ENCODE results near the gene SOBP.

SOBP gene

DNA sequence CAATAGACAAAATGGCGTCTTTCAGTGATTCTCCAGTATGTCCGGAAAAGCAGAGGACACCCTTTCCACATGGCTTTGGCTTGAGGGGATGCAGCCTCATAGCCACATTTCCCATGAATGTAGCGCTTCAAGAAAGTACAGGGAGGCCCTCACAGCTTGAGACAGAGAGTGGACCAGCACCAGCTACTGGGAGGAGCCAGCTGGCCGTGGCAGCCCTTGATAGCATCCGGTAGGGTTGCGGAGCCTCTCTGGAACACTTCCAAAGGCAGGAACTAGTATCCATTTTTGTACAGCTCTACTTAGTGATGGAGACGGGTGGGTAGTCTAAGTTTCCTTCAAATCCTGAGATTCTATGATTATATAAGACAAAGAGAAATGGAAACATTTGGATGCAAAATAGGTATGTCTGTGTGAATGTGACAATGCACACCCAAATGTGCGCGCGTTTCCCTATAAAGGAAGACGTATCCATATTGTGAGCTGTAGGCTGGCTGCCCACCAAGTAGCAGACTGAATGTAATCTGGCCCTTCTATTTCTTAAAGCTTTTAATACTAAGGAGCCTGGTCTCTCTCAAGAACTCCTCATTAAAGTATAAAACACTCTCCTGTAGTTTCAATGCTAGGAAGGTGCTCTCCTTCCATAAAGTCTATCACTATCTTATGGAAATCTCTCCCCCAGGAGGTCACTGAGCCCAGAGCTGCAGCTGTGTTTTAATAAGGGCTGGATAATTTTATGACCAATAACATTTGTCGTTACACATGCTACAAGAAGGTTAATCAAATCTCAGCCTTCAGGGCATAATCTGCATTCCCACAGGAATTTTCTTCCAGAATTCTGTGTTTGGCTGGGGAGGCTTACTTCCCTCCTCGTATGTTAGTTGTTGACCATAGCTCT lies 74.0 kb downstream of the SOBP start:
- no peak overlapping the region for H3K9ac ChIP-seq (ENCODE audit: low read depth in 1 of 2, low read length in 2 of 2)
- H3K4me1 ChIP-seq (ENCODE audit: control insufficient read depth in 1 of 2, insufficient read depth in 2 of 2, low read length in 2 of 2) = peaks cover 0 to 3% of the 10 kb centered on the region in 2 donors
- no peaks in the 10 kb centered on the region for H3K36me3 ChIP-seq (ENCODE audit: control insufficient read depth in 1 of 2, insufficient read depth in 2 of 2, low read length in 2 of 2)
- H3K27me3 ChIP-seq (ENCODE audit: control insufficient read depth in 1 of 2, insufficient read depth in 2 of 2, low read length in 2 of 2) = no peaks in the 10 kb centered on the region
- no peak overlapping the region for H3K27ac ChIP-seq (ENCODE audit: low read depth, low read length)
- no peak overlapping the region for H3K4me3 ChIP-seq (ENCODE audit: low read depth in 1 of 2, low read length in 2 of 2)
- no peaks in the 10 kb centered on the region for H3K9me3 ChIP-seq (ENCODE audit: control insufficient read depth in 1 of 2, low read length in 2 of 2)

DNA sequence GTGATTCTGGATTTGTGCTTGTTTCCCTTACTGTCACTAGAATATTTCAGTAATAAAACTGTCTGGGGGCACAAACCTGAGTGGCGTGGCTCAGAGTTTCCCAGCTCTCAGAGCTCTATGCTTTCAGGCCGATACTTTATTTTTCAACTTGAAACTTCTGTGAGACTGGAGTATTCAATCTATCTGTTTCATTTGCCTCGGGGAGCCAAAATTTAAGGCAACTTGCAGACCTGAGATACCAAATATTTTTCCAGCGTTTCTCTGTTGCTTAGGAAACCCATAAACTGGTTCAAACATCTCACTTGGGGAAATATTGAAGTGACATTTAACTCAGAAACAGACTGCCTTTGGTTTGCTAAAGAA lies 74.7 kb downstream of the SOBP start:
- no peak overlapping the region for H3K27ac ChIP-seq (ENCODE audit: low read depth, low read length)
- no peak overlapping the region for H3K4me3 ChIP-seq (ENCODE audit: low read depth in 1 of 2, low read length in 2 of 2)
- no peak overlapping the region for H3K9ac ChIP-seq (ENCODE audit: low read depth in 1 of 2, low read length in 2 of 2)
- H3K9me3 ChIP-seq (ENCODE audit: control insufficient read depth in 1 of 2, low read length in 2 of 2) = no peaks in the 10 kb centered on the region
- H3K36me3 ChIP-seq (ENCODE audit: control insufficient read depth in 1 of 2, insufficient read depth in 2 of 2, low read length in 2 of 2) = no peaks in the 10 kb centered on the region
- no peaks in the 10 kb centered on the region for H3K27me3 ChIP-seq (ENCODE audit: control insufficient read depth in 1 of 2, insufficient read depth in 2 of 2, low read length in 2 of 2)
- peaks cover 0 to 3% of the 10 kb centered on the region in 2 donors for H3K4me1 ChIP-seq (ENCODE audit: control insufficient read depth in 1 of 2, insufficient read depth in 2 of 2, low read length in 2 of 2)

DNA sequence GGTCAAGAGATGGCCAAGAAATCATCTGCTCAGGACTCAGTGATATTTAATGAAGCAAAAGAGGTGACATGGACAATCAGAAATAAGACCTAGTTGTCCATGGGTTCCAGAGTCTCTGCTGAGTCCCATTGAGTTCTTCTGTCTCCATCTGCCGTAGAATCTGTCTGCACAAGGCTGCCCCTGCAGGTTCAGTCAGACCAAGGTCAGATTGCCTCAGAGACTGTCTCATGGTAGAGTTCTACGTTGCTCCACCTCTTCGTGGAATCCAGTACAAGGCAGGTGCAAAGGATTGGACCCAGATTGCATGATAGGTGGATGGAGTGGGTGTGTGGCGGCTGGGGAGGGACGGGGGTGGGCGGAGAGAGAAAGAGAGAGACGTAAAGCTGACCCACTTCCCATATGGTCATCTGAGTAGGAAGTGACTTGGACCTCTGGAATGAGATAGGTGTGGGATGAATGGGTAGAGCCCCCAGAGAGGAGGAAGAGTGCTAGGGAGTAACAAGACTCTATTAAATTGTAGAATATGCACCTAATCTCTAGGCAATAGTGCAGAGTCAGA lies 75.3 kb downstream of the SOBP start:
- H3K27ac ChIP-seq (ENCODE audit: low read depth, low read length) = no peak overlapping the region
- H3K4me3 ChIP-seq (ENCODE audit: low read depth in 1 of 2, low read length in 2 of 2) = no peak overlapping the region
- no peak overlapping the region for H3K9ac ChIP-seq (ENCODE audit: low read depth in 1 of 2, low read length in 2 of 2)
- H3K36me3 ChIP-seq (ENCODE audit: control insufficient read depth in 1 of 2, insufficient read depth in 2 of 2, low read length in 2 of 2) = no peaks in the 10 kb centered on the region
- no peaks in the 10 kb centered on the region for H3K27me3 ChIP-seq (ENCODE audit: control insufficient read depth in 1 of 2, insufficient read depth in 2 of 2, low read length in 2 of 2)
- no peaks in the 10 kb centered on the region for H3K9me3 ChIP-seq (ENCODE audit: control insufficient read depth in 1 of 2, low read length in 2 of 2)
- H3K4me1 ChIP-seq (ENCODE audit: control insufficient read depth in 1 of 2, insufficient read depth in 2 of 2, low read length in 2 of 2) = peaks cover 0 to 3% of the 10 kb centered on the region in 2 donors

DNA sequence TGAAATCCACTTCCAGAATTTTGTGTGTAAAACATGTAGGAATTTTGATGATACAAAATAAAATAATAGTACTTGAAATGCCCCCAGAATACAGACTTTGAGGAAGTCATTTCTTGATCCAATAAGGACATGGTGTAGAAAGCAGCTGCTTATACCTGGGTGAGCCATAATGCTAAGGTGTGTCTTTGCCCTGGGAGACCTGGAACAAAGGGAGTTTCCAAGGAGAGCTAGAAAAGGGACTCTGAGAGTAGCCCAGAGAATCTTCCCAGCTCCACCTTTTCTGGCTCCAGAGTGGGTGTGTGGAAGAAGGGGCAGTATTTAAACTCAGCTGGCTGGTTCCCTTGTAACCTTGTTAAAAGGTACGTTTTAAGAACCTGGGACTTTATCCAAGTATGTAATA lies 77.7 kb downstream of the SOBP start:
- Histone ChIP-seq H3K9me3 (ENCODE audit: control insufficient read depth in 1 of 2, low read length in 2 of 2) (no peaks in the 10 kb centered on the region), H3K27me3 (ENCODE audit: control insufficient read depth in 1 of 2, insufficient read depth in 2 of 2, low read length in 2 of 2) (peaks cover 0 to 2% of the 10 kb centered on the region in 2 donors), H3K4me3 (ENCODE audit: low read depth in 1 of 2, low read length in 2 of 2) (no peak overlapping the region), H3K4me1 (ENCODE audit: control insufficient read depth in 1 of 2, insufficient read depth in 2 of 2, low read length in 2 of 2) (no peaks in the 10 kb centered on the region), H3K36me3 (ENCODE audit: control insufficient read depth in 1 of 2, insufficient read depth in 2 of 2, low read length in 2 of 2) (no peaks in the 10 kb centered on the region), H3K9ac (ENCODE audit: low read depth in 1 of 2, low read length in 2 of 2) (no peak overlapping the region), H3K27ac (ENCODE audit: low read depth, low read length) (no peak overlapping the region)

GRCh38 chr6:107569473-107569872 lies 79.6 kb downstream of the SOBP start:
- Histone ChIP-seq H3K9ac (ENCODE audit: low read depth in 1 of 2, low read length in 2 of 2) (no peak overlapping the region), H3K4me3 (ENCODE audit: low read depth in 1 of 2, low read length in 2 of 2) (no peak overlapping the region), H3K27me3 (ENCODE audit: control insufficient read depth in 1 of 2, insufficient read depth in 2 of 2, low read length in 2 of 2) (peaks cover 0 to 2% of the 10 kb centered on the region in 2 donors), H3K36me3 (ENCODE audit: control insufficient read depth in 1 of 2, insufficient read depth in 2 of 2, low read length in 2 of 2) (no peaks in the 10 kb centered on the region), H3K27ac (ENCODE audit: low read depth, low read length) (no peak overlapping the region), H3K9me3 (ENCODE audit: control insufficient read depth in 1 of 2, low read length in 2 of 2) (no peaks in the 10 kb centered on the region), H3K4me1 (ENCODE audit: control insufficient read depth in 1 of 2, insufficient read depth in 2 of 2, low read length in 2 of 2) (no peaks in the 10 kb centered on the region)

- peaks cover 0 to 2% of the 10 kb centered on the region in 2 donors for H3K27me3 ChIP-seq (ENCODE audit: control insufficient read depth in 1 of 2, insufficient read depth in 2 of 2, low read length in 2 of 2)
- H3K27ac ChIP-seq (ENCODE audit: low read depth, low read length) = no peak overlapping the region
- no peaks in the 10 kb centered on the region for H3K4me1 ChIP-seq (ENCODE audit: control insufficient read depth in 1 of 2, insufficient read depth in 2 of 2, low read length in 2 of 2)
- no peaks in the 10 kb centered on the region for H3K36me3 ChIP-seq (ENCODE audit: control insufficient read depth in 1 of 2, insufficient read depth in 2 of 2, low read length in 2 of 2)
- H3K9ac ChIP-seq (ENCODE audit: low read depth in 1 of 2, low read length in 2 of 2) = no peak overlapping the region
- no peak overlapping the region for H3K4me3 ChIP-seq (ENCODE audit: low read depth in 1 of 2, low read length in 2 of 2)
- H3K9me3 ChIP-seq (ENCODE audit: control insufficient read depth in 1 of 2, low read length in 2 of 2) = no peaks in the 10 kb centered on the region
Measured at GRCh38 chr6:107571354-107571753, 81.4 kb downstream of the SOBP start.

DNA sequence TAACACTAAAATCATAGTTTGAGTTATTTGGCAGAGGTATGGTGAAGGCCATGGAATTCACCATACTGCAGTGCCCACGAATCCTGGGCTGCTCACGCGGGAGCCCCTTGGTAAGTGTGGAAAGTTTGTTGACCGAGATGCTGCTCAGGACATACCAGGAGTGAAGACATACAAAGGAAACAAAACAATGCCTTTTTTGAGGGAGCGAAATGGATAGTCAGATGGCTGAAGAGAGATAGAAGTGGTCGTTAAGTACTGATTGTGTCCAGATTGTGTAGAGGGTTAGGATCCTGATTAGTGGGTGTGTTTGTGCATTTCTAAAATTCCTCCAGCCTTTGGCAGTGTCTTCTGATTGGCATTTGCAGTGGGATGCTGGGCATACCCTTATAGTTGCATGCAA lies 83.0 kb downstream of the SOBP start:
- Histone ChIP-seq H3K4me1 (ENCODE audit: control insufficient read depth in 1 of 2, insufficient read depth in 2 of 2, low read length in 2 of 2) (no peaks in the 10 kb centered on the region), H3K9ac (ENCODE audit: low read depth in 1 of 2, low read length in 2 of 2) (no peak overlapping the region), H3K27ac (ENCODE audit: low read depth, low read length) (no peak overlapping the region), H3K36me3 (ENCODE audit: control insufficient read depth in 1 of 2, insufficient read depth in 2 of 2, low read length in 2 of 2) (no peaks in the 10 kb centered on the region), H3K27me3 (ENCODE audit: control insufficient read depth in 1 of 2, insufficient read depth in 2 of 2, low read length in 2 of 2) (peaks cover 0 to 2% of the 10 kb centered on the region in 2 donors), H3K9me3 (ENCODE audit: control insufficient read depth in 1 of 2, low read length in 2 of 2) (no peaks in the 10 kb centered on the region), H3K4me3 (ENCODE audit: low read depth in 1 of 2, low read length in 2 of 2) (no peak overlapping the region)

GRCh38 chr6:107574856-107575255 lies 84.9 kb downstream of the SOBP start:
- peaks cover 0 to 2% of the 10 kb centered on the region in 2 donors for H3K27me3 ChIP-seq (ENCODE audit: control insufficient read depth in 1 of 2, insufficient read depth in 2 of 2, low read length in 2 of 2)
- no peaks in the 10 kb centered on the region for H3K36me3 ChIP-seq (ENCODE audit: control insufficient read depth in 1 of 2, insufficient read depth in 2 of 2, low read length in 2 of 2)
- no peak overlapping the region for H3K9ac ChIP-seq (ENCODE audit: low read depth in 1 of 2, low read length in 2 of 2)
- H3K27ac ChIP-seq (ENCODE audit: low read depth, low read length) = no peak overlapping the region
- no peak overlapping the region for H3K4me3 ChIP-seq (ENCODE audit: low read depth in 1 of 2, low read length in 2 of 2)
- no peaks in the 10 kb centered on the region for H3K4me1 ChIP-seq (ENCODE audit: control insufficient read depth in 1 of 2, insufficient read depth in 2 of 2, low read length in 2 of 2)
- H3K9me3 ChIP-seq (ENCODE audit: control insufficient read depth in 1 of 2, low read length in 2 of 2) = no peaks in the 10 kb centered on the region

DNA sequence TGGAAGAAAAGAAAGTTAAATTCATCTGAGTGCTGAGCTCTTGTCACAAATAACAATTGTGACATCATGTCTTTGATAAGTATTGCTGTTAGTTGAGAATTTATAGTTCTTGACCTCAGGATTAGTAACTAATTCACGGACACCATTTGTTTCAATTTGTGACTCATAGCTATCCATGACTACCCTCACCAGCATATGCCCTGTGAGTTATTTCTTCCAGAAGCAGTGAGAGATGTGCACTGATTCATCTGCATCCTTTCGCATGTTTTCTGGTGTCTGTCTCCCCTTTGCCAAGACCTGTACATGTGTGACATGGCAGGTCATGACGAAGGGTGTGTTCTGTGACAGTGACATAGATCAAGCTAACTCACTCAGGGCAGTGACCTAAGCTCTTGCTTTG lies 86.9 kb downstream of the SOBP start:
- H3K9me3 ChIP-seq (ENCODE audit: control insufficient read depth in 1 of 2, low read length in 2 of 2) = no peaks in the 10 kb centered on the region
- no peak overlapping the region for H3K27ac ChIP-seq (ENCODE audit: low read depth, low read length)
- no peak overlapping the region for H3K9ac ChIP-seq (ENCODE audit: low read depth in 1 of 2, low read length in 2 of 2)
- no peaks in the 10 kb centered on the region for H3K27me3 ChIP-seq (ENCODE audit: control insufficient read depth in 1 of 2, insufficient read depth in 2 of 2, low read length in 2 of 2)
- H3K4me3 ChIP-seq (ENCODE audit: low read depth in 1 of 2, low read length in 2 of 2) = no peak overlapping the region
- no peaks in the 10 kb centered on the region for H3K4me1 ChIP-seq (ENCODE audit: control insufficient read depth in 1 of 2, insufficient read depth in 2 of 2, low read length in 2 of 2)
- no peaks in the 10 kb centered on the region for H3K36me3 ChIP-seq (ENCODE audit: control insufficient read depth in 1 of 2, insufficient read depth in 2 of 2, low read length in 2 of 2)

DNA sequence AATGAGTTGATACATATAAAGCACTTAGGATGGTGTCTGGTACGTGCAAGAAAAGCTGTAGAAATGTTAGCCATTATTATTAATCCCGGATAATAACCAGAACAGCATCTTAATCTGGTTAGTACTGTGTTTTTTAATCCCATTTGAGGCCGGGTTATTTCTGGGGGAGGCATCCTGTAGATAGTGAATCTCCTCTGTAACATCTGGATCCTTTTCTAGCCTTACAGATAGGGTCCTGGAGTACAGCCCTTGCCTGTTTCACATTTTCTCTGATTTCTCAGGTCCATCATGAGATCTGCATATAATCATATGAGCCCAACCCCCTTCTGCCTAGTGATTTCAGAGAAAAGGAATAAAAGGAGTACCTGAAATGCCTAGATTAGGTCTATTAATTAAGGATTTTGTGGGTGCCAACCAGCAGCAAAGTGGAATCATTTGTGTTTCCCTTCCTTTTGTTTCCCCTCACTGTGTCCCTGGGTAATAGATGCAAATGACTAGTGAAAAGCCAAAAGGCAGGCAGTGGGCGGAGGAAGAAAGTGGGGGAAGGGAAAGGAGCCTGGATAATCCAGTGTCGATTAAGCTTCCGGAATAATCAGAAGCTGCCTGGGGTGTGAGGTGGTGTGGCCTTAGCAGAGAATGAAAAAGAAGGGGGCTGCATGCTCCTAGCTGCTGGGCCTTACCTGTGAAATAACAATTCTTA lies 88.9 kb downstream of the SOBP start:
- Histone ChIP-seq H3K27me3 (ENCODE audit: control insufficient read depth in 1 of 2, insufficient read depth in 2 of 2, low read length in 2 of 2) (no peaks in the 10 kb centered on the region), H3K9me3 (ENCODE audit: control insufficient read depth in 1 of 2, low read length in 2 of 2) (no peaks in the 10 kb centered on the region), H3K27ac (ENCODE audit: low read depth, low read length) (no peak overlapping the region)

More for the DNA sequence above, 88.9 kb downstream of the SOBP start:
- H3K4me3 ChIP-seq (ENCODE audit: low read depth in 1 of 2, low read length in 2 of 2) = no peak overlapping the region
- no peaks in the 10 kb centered on the region for H3K36me3 ChIP-seq (ENCODE audit: control insufficient read depth in 1 of 2, insufficient read depth in 2 of 2, low read length in 2 of 2)
- no peak overlapping the region for H3K9ac ChIP-seq (ENCODE audit: low read depth in 1 of 2, low read length in 2 of 2)
- H3K4me1 ChIP-seq (ENCODE audit: control insufficient read depth in 1 of 2, insufficient read depth in 2 of 2, low read length in 2 of 2) = no peaks in the 10 kb centered on the region

Data from duodenal mucosa (tissue), 2 donors.